HepG2 (cell line): ENCODE data around the gene SLIT1. TPM values are rescaled to one million over a fixed set of nuclear protein-coding genes. Genes with fewer than 3 reads are reported as not detected.

Experiments used
- ATAC-seq: fragments of 200-7000 bp; cut with Tn5 transposase; 3 replicates; pipeline ENCODE4 v1.9.1; 2020; ENCODE audit warnings: mild to moderate bottlenecking, moderate library complexity
- BruUV-seq: library from RNA; stranded (reverse); fragments of 400-500 nt; replicated peaks from 2 replicates; lab custom pipeline; 2021; lab: Mats Ljungman, UMichigan
- CTCF ChIA-PET: fragments of 300-600 bp; formaldehyde crosslinking; extraction: SDS; loops from one replicate; lab custom pipeline; 2021; ENCODE audit warnings: low total read pairs, inconsistent platforms, low intra/inter-chr PET ratio; lab: Yijun Ruan, JAX
- POLR2A ChIA-PET: fragments of 350-600 bp; sonication (Branson Sonifier 250); formaldehyde crosslinking; loops from one replicate; lab custom pipeline; 2020; ENCODE audit warnings: antibody characterized with exemption, inconsistent platforms; lab: Yijun Ruan, JAX
- DNase-seq: peaks from one replicate; pipeline ENCODE4 v3.0.0-alpha.2; 2015; ENCODE audit warnings: low spot score
- FAIRE-seq: peaks from 3 replicates; lab custom pipeline; 2011; peaks lifted over from hg19 to GRCh38; lab: Jason Lieb, UNC
- H2AFZ ChIP-seq: one replicate; pipeline ENCODE4 v1.6.1; 2011; ENCODE audit warnings: low read length, inconsistent platforms
- H3K27ac ChIP-seq: fragments of 300-600 bp; 3 replicates; pipeline ENCODE4 v1.8.0; 2011; ENCODE audit warnings: mixed run types, mild to moderate bottlenecking, mixed read lengths, low read length, inconsistent platforms; ENCODE audit not compliant: insufficient read depth; ENCODE audit errors: extremely low read length
- H3K27me3 ChIP-seq, 2 experiments: fragments of 200-600 bp in 1 of 2; 2 replicates in 1 of 2; 3 replicates in 1 of 2; pipeline versions ENCODE4 v1.6.0 to v1.8.0; 2011; ENCODE audit warnings: low read length in 2 of 2, mild to moderate bottlenecking in 2 of 2, moderate library complexity in 2 of 2, inconsistent platforms in 1 of 2; ENCODE audit not compliant: insufficient read depth in 2 of 2, control insufficient read depth in 1 of 2
- H3K36me3 ChIP-seq, 2 experiments: fragments of 200-600 bp in 1 of 2; replicated peaks in 1 of 2; 2 replicates in 1 of 2; 3 replicates in 1 of 2; pipeline versions ENCODE4 v1.5.1 to v1.8.0; 2011; ENCODE audit warnings: low read length in 2 of 2, inconsistent platforms in 1 of 2; ENCODE audit not compliant: insufficient read depth in 2 of 2, control insufficient read depth in 1 of 2
- H3K4me1 ChIP-seq: 2 replicates; pipeline ENCODE4 v1.5.1; 2012; ENCODE audit warnings: low read length, inconsistent platforms; ENCODE audit not compliant: insufficient read depth
- H3K4me2 ChIP-seq: 2 replicates; pipeline ENCODE4 v1.6.0; 2011; ENCODE audit warnings: low read depth, low read length, inconsistent platforms
- H3K4me3 ChIP-seq, 3 experiments: fragments of 200-600 bp in 1 of 3; sonication (generic), shearing (Covaris generic) in 1 of 3; replicated peaks in 1 of 3; 2 replicates each; pipeline ENCODE4 v1.5.1; 2011 to 2016; ENCODE audit warnings: low read length in 3 of 3, inconsistent platforms in 2 of 3, low read depth in 2 of 3, mild to moderate bottlenecking in 2 of 3, control low read depth in 1 of 3, mixed read lengths in 1 of 3; ENCODE audit not compliant: insufficient read depth in 1 of 3
- H3K79me2 ChIP-seq: one replicate; pipeline ENCODE4 v1.6.1; 2011; ENCODE audit warnings: low read length, inconsistent platforms; ENCODE audit not compliant: insufficient read depth
- H3K9ac ChIP-seq: 2 replicates; pipeline ENCODE4 v1.6.0; 2011; ENCODE audit warnings: mild to moderate bottlenecking, low read depth, low read length, inconsistent platforms; ENCODE audit not compliant: insufficient read depth
- H3K9me3 ChIP-seq: 2 replicates; pipeline ENCODE4 v1.5.1; 2012; ENCODE audit warnings: mild to moderate bottlenecking, low read length
- H4K20me1 ChIP-seq: 2 replicates; pipeline ENCODE4 v1.6.0; 2011; ENCODE audit warnings: inconsistent platforms, mild to moderate bottlenecking, low read length, moderate library complexity; ENCODE audit not compliant: insufficient read depth
- AGO2 ChIP-seq: fragments of 200-400 bp; formaldehyde crosslinking; optimal IDR thresholded peaks from 2 replicates; pipeline ENCODE3; 2017; ENCODE audit warnings: mild to moderate bottlenecking, low read depth, low read length, moderate library complexity
- AHDC1 ChIP-seq: sonication (generic); formaldehyde crosslinking; IDR thresholded peaks from 2 replicates; pipeline ENCODE4 v1.5.1; 2020; ENCODE audit warnings: mild to moderate bottlenecking, missing genetic modification reagents, borderline replicate concordance
- CCAR2 ChIP-seq: fragments of 200-400 bp; formaldehyde crosslinking; optimal IDR thresholded peaks from 2 replicates; pipeline ENCODE3; 2018; ENCODE audit warnings: low read depth, mild to moderate bottlenecking, low read length, moderate library complexity
- CERS6 ChIP-seq: sonication (generic); formaldehyde crosslinking; IDR thresholded peaks from 2 replicates; pipeline ENCODE4 v1.5.0; 2020; ENCODE audit warnings: missing genetic modification reagents
- CREB3 ChIP-seq: sonication (generic); formaldehyde crosslinking; IDR thresholded peaks from 2 replicates; pipeline ENCODE4 v1.5.0; 2020; ENCODE audit warnings: missing genetic modification reagents
- REL ChIP-seq: sonication (generic); formaldehyde crosslinking; conservative IDR thresholded peaks from 2 replicates; pipeline ENCODE4 v1.8.0; 2022; ENCODE audit warnings: mild to moderate bottlenecking, missing genetic modification reagents, moderate library complexity
- SNAPC5 ChIP-seq: sonication (generic); formaldehyde crosslinking; IDR thresholded peaks from 2 replicates; pipeline ENCODE4 v1.8.1; 2023; ENCODE audit warnings: mild to moderate bottlenecking, missing genetic modification reagents, borderline replicate concordance
- SP140L ChIP-seq: sonication (generic); formaldehyde crosslinking; IDR thresholded peaks from 2 replicates; pipeline ENCODE4 v1.4.0; 2020; ENCODE audit warnings: missing genetic modification reagents, borderline replicate concordance
- STAT6 ChIP-seq: sonication (generic); formaldehyde crosslinking; IDR thresholded peaks from 2 replicates; pipeline ENCODE4 v1.4.0; 2020; ENCODE audit warnings: missing genetic modification reagents, mild to moderate bottlenecking, borderline replicate concordance
- ZNF263 ChIP-seq: sonication (generic); formaldehyde crosslinking; IDR thresholded peaks from 2 replicates; pipeline ENCODE4 v1.4.0; 2020; ENCODE audit warnings: missing genetic modification reagents
- ZSCAN29 ChIP-seq: sonication (generic); formaldehyde crosslinking; conservative IDR thresholded peaks from 2 replicates; pipeline ENCODE4 v1.4.0; 2020; ENCODE audit warnings: mild to moderate bottlenecking, missing genetic modification reagents
- WGBS: methylation state at CpG from one replicate; pipeline ENCODE4 v1.1.6; 2017; ENCODE audit warnings: low lambda C conversion rate; 5-methylcytosine and 5-hydroxymethylcytosine counted together
- in situ Hi-C: cut with HindIII; loops from 2 replicates; pipeline ENCODE4 v1.10.0; 2017; ENCODE audit warnings: low pct_unique_long_range_greater_than_20kb; ENCODE audit not compliant: extremely low pct_ligation_motif_present
- intact Hi-C: fragments of 100-400 bp; cut with micrococcal nuclease; formaldehyde crosslinking; loops from one replicate; pipeline ENCODE4 v1.10.0; 2022; ENCODE audit not compliant: unreplicated experiment
- polyA plus RNA-seq, 8 experiments: library from polyadenylated mRNA; depleted of rRNA in 3 of 8; stranded (reverse) in 7 of 8; unstranded in 1 of 8; fragments of >200 nt; fragmentation: Illumina TruSeq in 4 of 8; extraction: Trizol in 4 of 8; gene quantifications; 2 replicates each; pipeline versions ENCODE4 v1.2.1 to v1.2.3, GENCODE V29; 2011 to 2016; ENCODE audit warnings: low read depth in 4 of 8, missing spikeins in 1 of 8, mixed read lengths in 1 of 8; ENCODE audit not compliant: insufficient read depth in 1 of 8
- total RNA-seq, 5 experiments: library from RNA; depleted of rRNA; stranded (reverse); fragments of >200 nt; fragmentation: Illumina TruSeq; extraction: Trizol; gene quantifications; 2 replicates each; pipeline ENCODE4 v1.2.3, GENCODE V29; 2016; ENCODE audit warnings: low read depth in 1 of 5

SLIT1 gene
- total and polyA plus RNA-seq, 2 of the 13 experiments (the other 11 are each of a cell fraction or from before 2014, with no cell fraction given), result 0.09 to 0.33 TPM

- no peak for TF ChIP-seq ZSCAN29 (CRISPR knock-in tag)
These were observed 85.1 kb downstream of the SLIT1 start (continued) for GRCh38 chr10:97100657-97101056.

- H3K27ac ChIP-seq, result no peak overlapping the region
- intact Hi-C loops, result loop anchor here (2.0 kb wide), 1 partner anchor 33 kb away; no protein-coding TSS in a partner anchor
- H3K27me3 ChIP-seq, result peaks cover 8 to 91% of the 10 kb centered on the region in 2 experiments
- no peaks in the 10 kb centered on the region for H4K20me1 ChIP-seq
- H2AFZ ChIP-seq, result no peak overlapping the region
- no peaks in the 10 kb centered on the region for H3K79me2 ChIP-seq
- CTCF ChIA-PET, result no interaction called here
- DNase-seq (no peak), ATAC-seq (no peak), FAIRE-seq (no peak)
- no peak overlapping the region for H3K9ac ChIP-seq
- H3K9me3 ChIP-seq, result no peaks in the 10 kb centered on the region
- POLR2A ChIA-PET, result no interaction called here
- H3K4me1 ChIP-seq, result no peaks in the 10 kb centered on the region
- no peak overlapping the region for H3K4me3 ChIP-seq
- BruUV-seq, result no TSS peak
- in situ Hi-C loops, result no loop called here
- H3K4me2 ChIP-seq, result no peak overlapping the region
- H3K36me3 ChIP-seq, result no peaks in the 10 kb centered on the region
- 3% methylated on average over 5 of the region's 5 CpGs for whole genome bisulfite sequencing
- no peak for TF ChIP-seq CERS6 (CRISPR knock-in tag)
- no peak for TF ChIP-seq CCAR2
- no peak for TF ChIP-seq ZNF263 (CRISPR knock-in tag)
- TF ChIP-seq STAT6 (CRISPR knock-in tag), result no peak
- no peak for TF ChIP-seq SNAPC5 (CRISPR knock-in tag)
- no peak for TF ChIP-seq AGO2
- no peak for TF ChIP-seq CREB3 (CRISPR knock-in tag)
- TF ChIP-seq REL (CRISPR knock-in tag), result no peak
- TF ChIP-seq AHDC1 (CRISPR knock-in tag), result no peak
- no peak for TF ChIP-seq SP140L
These were observed 85.9 kb downstream of the SLIT1 start for GRCh38 chr10:97099868-97100267.
